CD4-positive, alpha-beta T cell treated with Interleukin-6 for 4 hours (primary cell): ENCODE results near the gene DRD4.

Source experiments
- DNase-seq: peaks from one replicate; pipeline ENCODE4 v3.0.0-alpha.2; 2020; ENCODE audit warnings: mixed read lengths

DRD4 gene

DNA sequence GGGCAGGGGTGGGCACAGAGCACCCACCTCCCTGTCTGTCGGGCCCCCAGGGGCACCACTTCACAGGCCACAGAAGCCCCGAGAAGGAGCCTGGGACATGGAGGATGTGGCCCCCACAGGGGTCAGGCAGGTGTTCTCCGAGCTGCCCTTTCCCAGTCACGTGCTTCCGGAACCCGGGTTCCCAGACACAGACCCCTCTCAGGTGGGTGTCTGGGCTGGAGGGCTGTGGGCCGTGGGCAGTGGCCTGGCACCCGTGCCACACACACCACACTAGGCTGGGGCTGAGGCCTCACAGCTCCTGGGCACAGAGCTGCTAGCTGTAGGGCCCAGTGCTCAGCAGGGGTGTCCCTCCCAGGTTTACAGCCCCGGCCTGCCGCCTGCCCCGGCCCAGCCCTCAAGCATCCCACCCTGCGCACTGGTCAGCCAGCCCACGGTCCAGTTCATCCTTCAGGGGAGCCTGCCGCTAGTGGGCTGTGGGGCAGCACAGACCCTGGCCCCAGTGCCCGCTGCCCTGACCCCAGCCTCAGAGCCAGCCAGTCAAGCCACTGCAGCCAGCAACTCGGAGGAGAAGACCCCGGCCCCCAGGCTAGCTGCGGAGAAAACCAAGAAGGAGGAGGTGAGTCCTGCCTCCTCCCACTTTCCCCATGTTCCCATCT, 26.8 kb upstream of the DRD4 start:
- DNase-seq, result no peak

- no peak for DNase-seq
These were observed 25.8 kb upstream of the DRD4 start for GRCh38 chr11:611001-611996.

DNA sequence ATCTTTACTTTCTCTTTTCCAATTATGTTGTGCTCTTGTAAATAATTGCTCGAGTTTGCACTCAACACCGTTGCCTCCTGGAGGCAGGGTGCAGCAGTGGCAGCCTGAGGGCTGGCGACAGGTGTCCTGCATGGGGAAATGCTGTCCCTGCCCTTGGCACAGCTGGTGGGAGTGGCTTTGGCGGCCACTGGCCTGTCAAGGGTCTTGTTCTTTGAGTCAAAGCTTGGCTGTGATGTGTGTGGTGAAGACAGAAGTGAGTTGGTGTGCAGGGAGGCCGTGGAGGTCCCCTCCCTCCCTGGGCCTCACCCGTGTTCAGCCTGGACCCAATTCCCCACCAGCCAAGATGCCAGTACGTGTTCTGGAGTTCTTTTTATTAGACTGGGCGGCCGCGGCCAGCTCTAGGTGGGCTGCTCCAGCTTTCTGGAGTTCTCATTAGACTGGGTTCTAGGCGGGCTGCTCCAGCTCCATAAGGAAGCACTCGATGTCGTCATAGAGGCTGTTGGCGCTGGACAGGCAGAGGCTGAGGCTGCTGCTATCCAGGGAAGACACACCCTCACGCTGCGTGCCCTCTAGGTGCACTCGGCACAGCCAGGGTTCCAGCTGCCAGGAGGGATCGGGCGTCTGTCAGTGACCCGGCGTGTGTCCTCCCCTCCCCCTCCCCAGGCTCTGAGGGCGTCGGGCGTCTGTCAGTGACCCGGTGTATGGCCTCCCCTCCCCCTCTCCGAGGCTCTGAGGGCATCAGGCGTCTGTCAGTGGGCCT, 24.7 kb upstream of the DRD4 start:
- DNase-seq, result no peak

GRCh38 chr11:612961-613300, 24.1 kb upstream of the DRD4 start:
- no peak for DNase-seq

GRCh38 chr11:613369-613968, 23.6 kb upstream of the DRD4 start:
- DNase-seq, result peak; percentile 96

- no peak for DNase-seq
These were observed 22.9 kb upstream of the DRD4 start for GRCh38 chr11:614021-614622.

GRCh38 chr11:614623-615503, 22.2 kb upstream of the DRD4 start:
- no peak for DNase-seq

DNA sequence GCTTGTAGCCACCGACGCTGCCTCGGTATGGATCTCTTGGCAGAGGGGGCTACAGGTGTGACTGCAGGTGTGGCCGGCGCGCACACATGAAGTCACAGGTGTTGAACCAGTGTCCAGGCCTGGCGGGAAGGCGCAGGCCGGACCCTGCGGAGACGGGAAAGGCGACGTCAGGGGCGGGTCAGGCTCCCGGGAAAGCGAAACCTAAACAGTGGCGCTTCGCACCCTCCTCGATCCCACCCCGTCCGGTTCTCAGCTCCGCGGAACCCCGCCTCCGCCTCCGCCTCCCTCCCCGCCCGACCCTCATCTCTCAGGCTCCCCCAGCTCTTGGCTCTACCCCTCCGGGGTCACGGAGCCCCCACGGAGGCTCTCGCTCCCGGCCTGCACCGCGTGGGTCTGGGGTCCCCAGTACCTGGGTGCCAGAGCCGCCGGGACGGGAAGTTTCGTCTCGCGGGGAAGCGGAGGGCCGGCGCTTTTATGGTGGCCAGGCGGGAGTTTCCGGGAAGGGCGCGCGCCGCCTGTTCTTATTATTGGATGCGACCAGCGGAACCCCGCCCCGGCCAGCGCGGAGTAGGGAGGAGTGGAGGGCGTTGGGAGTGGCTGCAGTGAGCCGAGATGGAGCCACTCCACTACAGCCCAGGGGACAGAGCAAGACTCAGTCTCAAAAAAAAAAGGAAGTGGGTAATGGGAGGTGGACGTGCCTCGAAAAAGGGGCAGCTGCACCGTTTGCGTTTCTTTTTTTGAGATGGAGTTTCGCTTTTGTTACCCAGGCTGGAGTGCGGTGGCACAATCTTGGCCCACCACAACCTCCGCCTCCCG, 21.4 kb upstream of the DRD4 start, which contains the start of gene IRF7:
TSS of gene IRF7 (minus strand) at position 447 of the 816 bp plus-strand sequence. CDS start 586 bp downstream, outside the sequence.
- peak; percentile 93 for DNase-seq

GRCh38 chr11:616320-617198, 20.5 kb upstream of the DRD4 start:
- no peak for DNase-seq

- DNase-seq, result no peak
These were observed 19.7 kb upstream of the DRD4 start for GRCh38 chr11:617199-617911.

DNA sequence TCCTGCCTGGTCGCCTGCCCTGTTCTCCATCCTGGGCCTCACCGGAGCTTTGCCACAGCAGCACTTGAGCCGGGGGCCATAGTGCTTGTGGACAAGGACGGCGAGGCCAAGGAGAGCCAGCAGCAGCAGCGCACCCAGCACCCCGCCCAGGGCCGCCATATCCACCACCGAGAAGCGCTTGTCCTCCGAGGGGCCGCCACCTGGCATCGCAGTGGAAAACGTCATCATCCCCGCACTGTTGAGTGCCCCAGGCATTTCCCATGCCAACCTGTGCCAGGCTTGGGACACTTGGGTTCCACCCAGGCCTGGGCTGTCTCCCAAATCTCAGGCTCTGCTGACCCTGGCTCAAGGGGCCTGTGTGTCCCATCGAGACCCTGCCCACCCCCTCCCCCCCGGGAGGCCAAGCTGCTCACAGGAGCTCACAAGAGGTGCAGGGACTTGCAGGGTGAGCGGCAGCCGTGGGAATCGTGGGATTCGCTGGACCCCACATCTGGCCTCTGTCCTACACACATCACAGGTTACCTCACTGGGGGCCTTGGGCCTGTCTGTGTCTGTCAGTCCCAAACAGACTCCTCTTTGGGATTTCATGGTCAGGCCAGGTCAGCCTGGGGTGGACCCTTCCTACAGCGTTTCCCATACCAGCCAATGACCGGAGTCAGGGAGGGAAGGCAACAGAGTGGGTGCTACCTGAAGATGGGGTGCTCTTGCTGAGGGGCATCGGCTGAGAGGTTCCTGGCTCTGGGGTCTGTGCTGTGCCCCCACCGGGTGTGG, 19.0 kb upstream of the DRD4 start:
- no peak for DNase-seq

DNA sequence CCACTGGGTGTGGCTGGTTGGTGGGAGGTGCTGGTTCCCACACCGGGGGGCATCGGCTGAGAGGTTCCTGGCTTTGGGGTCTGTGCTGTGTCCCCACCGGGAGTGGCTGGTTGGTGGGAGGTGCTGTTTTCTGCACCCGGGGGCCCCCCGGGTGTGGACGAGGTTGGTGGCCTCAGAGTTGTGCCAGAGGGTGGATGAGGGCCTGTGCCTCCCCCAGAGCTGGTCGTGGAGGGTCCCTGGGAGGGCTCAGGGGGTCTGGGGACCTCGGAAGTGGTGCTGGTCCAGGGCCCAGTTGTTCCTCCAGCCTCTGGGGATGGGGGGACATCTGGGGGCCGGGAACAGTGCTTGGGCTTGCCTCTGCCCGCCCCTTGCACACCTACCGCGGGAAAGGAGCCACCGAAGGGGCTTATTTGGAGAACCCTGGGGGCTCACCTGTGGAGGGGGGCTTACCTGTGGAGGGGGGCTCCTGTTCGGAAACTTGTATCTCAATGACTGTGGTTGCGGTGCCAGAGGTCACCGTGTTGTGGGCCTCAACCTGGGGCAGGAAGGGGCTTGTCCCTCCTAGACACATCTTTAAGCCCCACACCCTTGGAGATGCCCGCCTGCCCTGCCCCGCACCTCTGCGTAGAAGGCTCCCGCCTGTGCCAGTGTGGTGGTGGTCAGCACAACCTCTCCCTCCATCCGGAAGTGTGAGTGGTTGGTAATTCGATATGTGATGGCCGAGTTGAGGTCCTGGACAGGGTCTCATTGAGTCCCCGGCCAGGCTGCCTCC, 18.0 kb upstream of the DRD4 start:
- DNase-seq, result no peak

DNA sequence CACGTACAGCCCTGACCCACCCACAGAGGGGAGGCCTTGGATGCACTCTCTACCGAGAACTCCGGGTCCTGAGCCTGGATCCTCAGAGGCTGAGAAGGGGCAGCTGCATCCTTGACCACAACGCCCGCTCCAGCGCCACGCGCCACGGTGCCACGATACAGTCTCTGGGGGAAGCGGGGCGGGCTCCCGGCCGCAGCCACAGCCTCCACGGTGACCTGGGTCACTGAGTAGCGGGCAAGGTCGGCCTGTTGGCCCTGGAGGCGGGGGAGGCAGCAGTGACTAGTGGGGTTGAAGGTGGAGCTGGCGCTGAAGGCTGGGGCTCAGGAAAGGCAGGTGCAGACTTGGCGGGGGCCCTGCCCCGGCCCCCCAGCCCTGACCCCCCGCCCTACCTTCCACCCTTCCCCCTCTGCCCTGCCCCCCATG, 17.4 kb upstream of the DRD4 start:
- no peak for DNase-seq

- DNase-seq, result no peak
These were observed 16.9 kb upstream of the DRD4 start for GRCh38 chr11:620201-620600.

DNA sequence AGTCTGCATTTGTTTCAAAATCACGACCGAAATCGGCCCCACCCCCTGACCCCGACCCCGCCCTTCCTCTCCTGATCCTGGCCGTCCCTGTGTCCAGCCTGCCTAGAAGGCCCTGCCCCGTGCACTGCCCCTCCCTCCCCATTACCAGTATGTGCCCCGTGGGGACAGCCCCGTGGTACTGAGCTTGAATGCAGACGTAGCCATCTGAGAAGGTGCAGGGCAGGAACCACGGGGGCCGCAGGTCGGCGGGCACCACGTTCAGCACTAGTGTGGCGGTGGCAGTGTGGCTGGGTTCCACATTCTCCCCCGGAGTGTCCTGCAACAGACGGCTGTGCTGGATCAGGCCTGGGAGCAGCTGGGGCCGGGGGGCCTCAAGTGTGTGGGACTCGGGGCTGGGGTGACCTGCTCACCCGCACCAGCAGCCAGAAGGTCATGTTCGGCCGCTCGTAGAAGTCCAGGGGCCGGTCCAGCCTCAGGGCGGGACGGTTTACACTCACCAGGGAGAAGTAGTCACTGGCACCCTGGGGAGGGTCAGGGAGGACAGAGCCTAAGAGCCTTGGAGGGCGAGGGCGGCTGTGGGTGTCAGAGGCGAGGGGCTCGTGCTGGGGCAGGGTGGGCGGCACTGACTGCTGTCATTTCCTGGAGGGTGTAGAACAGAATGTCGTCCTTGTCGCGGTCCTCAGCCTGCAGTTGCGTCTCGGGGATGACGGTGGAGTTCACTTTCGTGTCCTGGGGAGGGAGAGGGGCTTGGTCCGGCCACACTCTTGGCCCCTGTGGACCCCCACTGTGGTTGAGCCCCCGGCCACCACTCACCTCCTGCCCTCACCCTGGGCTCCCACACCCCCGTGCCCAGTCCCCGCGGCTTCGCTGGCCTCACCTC, 15.9 kb upstream of the DRD4 start:
- no peak for DNase-seq

- no peak for DNase-seq
These were observed 15.2 kb upstream of the DRD4 start for GRCh38 chr11:621838-622237.
